GM18909 (cell line): ENCODE results near the gene CFAP92.

Source experiments
- ATAC-seq: cut with Tn5 transposase; IDR thresholded peaks from one replicate; pipeline ENCODE4 v1.9.1; 2021; ENCODE audit warnings: mild to moderate bottlenecking; ENCODE audit not compliant: unreplicated experiment, poor library complexity

CFAP92 gene

DNA sequence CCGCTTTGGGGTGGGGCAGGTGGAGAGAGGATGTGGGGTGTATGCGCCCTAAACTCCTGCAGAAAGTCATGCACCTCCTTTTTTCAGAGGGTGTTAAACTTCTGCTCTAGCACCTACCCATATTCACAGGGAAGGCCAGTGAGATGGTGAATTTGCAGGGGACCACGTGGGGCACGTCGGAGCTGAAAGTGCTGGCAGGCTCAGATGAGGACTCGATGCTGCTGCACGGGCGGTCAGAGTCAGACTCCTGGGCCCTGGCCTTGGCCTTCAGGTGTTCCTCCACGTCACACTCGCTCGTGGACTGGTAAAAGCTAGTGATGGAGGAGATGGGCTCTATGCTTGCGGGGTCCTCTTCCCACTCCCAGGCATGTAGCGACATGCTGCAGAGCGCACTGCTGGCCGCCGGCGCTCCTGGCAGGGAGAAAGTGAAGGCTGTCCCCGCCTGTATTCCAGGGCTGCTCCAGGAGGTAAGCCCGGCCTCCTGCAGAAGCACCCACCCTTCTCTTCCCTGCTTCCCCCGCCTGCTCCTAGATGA, 883 bp downstream of the CFAP92 start:
- no peak for ATAC-seq

GRCh38 chr3:128991355-128991895, 2.5 kb downstream of the CFAP92 start:
- no peak for ATAC-seq

- no peak for ATAC-seq
Measured at GRCh38 chr3:128988286-128988685, 5.6 kb downstream of the CFAP92 start.

GRCh38 chr3:128987302-128988100, 6.4 kb downstream of the CFAP92 start:
- ATAC-seq = no peak

DNA sequence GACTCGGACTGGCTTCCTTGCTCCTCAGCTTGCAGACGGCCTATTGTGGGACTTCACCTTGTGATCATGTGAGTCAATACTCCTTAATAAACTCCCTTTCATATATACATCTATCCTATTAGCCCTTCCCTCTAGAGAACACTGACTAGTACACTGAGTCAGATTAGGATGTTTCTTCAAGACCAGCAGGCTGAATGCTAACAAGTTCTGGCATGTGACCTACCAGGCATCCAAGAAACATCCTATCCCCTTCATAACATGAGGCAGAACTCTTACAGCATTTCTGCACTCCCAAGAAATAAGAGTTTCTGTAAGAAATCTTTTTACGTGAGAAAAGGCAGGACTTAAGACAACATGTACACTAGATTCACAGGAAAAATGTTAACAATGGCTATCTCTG, 9.3 kb downstream of the CFAP92 start:
- ATAC-seq = no peak

DNA sequence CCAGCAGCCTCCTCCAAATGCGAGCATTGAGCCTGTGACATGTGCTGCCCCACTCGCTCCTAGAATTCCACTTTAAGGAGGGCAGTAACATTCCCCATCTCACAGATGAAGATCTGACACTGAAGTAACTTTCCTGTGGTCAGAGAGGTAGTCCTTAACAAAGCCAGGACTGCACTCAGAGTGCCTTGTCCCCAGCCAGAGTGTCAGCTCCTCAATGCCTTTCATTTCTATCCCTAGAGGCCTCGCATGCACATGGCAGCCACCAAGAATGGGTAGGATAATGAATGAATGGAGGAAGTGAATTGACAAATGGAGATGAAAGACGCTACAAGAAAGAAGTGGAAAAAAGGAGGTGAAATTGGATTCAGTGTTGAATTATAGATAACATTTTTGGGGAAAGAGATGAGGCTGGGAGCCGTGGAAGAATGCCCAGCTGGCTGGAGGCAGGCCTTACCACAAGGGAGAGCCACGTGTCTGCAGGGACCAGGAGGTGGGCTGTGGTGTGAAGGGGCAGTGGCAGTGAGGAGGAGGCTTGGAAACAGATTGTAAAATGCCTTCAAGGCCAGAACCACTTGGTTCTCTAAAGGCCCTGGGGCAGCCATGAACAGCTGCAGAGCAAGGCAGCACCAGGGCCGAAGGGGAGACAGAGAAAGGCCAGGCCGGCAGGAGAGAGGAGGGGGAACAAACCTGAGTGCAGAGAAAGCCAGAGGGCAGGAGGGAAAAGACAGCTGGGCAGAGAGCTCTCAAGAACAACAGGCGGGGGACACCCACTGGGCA, 10.4 kb downstream of the CFAP92 start:
- ATAC-seq = no peak

- no peak for ATAC-seq
Measured at GRCh38 chr3:128975276-128975675, 18.6 kb downstream of the CFAP92 start.

DNA sequence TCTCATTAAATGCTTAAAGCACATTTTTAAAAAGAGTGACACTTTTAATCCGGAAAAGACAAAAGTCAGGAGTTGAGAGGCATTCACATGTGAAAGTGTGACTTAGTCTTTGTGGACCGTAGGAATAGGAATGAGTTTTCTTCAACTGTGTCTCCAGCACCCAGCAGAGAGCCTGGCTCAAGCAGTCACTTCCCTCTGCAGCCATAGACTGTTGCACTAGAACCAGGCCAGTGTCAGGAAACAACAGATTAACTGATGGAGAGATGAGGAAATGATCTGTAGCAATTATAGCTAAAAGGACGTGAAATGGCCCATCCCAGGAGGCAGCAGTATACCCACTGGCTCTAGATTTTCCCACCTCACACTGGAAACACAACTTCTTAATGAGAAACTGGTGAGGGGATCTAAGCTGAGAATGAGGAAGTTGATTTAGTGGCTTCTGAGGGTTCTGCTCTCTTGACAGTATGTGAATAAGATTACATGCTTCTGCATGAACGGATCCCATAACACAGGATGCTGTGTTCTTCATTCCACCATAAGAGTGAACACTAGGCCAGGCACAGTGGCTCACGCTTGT, 19.8 kb downstream of the CFAP92 start:
- no peak for ATAC-seq

GRCh38 chr3:128971421-128972100, 22.3 kb downstream of the CFAP92 start:
- no peak for ATAC-seq

GRCh38 chr3:128970740-128971047, 23.2 kb downstream of the CFAP92 start:
- no peak for ATAC-seq

GRCh38 chr3:128969993-128970739, 23.7 kb downstream of the CFAP92 start:
- ATAC-seq = no peak

- no peak for ATAC-seq
Measured at GRCh38 chr3:128967748-128968355, 26.0 kb downstream of the CFAP92 start.

DNA sequence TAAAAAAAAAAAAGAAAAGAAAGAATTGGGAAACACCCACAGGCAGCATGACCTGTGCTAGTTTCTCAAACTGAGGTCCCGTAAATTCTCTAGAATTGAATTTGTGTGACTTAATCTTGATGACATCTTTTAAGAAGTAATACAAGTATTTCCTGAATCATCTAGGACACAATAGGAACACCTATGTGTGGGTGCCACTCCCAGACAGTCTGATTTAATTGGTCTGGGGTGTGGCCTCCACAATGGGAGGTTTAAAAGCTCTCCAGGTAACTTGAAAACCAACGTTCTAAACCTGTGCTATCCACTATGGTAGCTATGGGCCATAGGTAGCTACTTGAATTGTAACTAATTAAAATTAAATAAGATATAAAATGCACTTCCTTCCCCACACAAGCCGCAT, 28.1 kb downstream of the CFAP92 start:
- ATAC-seq = no peak

DNA sequence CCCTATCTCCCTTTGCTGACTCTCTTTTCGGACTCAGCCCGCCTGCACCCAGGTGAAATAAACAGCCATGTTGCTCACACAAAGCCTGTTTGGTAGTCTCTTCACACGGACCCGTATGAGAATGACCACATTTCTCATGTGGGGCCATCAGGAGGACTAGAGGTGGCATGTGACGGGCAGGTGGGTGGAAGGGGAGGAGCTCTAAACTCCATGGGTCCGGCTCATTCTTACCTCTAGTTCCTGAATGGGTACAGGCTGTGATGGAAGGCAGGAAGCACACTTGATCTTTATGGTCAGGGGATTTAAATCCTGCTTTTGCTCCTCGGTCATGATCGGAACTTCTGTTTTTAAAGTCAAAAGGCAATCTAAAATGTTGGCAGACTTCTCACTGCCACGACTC, 28.6 kb downstream of the CFAP92 start:
- no peak for ATAC-seq

DNA sequence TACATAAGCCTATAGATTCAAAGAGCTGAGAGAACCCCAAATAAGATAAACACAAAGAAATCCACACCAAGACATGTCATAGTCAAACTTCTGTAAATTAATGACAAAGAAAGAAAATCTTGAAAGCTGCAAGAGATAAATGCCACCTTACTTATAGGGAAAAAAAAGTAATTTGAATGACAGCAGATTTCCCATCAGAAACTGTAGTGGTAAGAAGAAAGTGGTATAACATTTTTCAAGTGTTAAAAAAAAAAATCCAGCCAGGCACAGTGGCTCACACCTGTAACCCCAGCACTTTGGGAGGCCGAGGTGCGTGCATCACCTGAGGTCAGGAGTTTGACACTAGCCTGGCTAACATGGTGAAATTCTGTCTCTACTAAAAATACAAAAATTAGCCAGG, 37.4 kb downstream of the CFAP92 start:
- no peak for ATAC-seq

GRCh38 chr3:128950223-128950938, 43.5 kb downstream of the CFAP92 start:
- ATAC-seq = no peak

DNA sequence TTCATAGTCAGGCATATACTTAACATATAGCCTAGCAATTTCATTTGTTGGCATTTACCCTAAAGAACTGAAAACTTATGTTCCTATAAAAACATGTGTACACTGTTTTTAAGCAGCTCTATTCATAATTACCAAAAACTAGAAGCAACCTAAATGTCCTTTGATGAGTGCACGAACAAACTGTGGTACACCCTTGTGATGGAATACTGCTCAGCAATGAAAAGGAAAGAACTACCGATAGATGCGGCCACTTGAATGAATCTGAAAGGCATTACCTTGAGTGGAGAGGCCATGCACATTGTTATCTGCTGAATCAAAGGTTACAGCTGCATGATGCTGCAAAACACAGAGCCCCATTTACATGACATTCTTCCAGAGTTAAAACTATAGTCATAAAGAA, 44.7 kb downstream of the CFAP92 start:
- ATAC-seq = no peak

DNA sequence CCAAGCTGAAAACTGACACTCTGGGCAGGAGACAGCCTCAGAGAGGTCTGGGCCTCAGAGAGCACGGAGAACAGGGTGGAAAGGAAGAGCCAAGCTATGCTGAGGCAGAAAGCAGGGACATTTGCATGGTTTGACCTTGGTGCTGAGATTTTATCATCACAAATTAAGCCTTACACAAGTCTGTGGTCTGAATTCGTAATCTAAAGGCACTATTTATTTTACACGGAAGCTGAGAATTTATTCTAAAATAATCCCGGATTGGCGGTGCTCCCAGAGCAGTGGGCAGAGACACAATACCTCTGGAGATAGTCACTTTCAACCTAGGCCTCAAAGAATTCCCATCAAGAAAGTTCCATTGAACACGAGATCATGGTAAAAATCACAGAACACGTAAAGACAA, 47.5 kb downstream of the CFAP92 start:
- ATAC-seq = no peak

DNA sequence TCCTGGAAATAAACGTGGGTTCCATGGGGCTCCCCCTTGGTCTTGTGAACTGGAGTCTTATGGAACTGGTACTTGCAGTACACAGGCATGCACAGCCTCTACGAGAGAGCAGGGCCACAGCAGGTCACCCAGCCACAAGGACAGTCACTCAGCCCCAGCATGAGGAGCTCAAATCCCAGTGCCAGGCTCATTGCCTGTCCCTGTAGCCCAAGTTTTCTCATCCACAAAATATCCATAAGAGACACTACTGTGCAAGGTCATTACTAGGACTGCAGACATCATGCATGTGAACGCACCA, 48.0 kb downstream of the CFAP92 start:
- ATAC-seq = no peak
